Endothelial cell of umbilical vein (primary cell): ENCODE results near the gene NGFR. TPM values are rescaled to one million over a fixed set of nuclear protein-coding genes. Genes with fewer than 3 reads are reported as not detected.

Experiments
- BruUV-seq: library from RNA; stranded (reverse); fragments of 400-500 nt; replicated peaks from 2 replicates; lab custom pipeline; 2021; lab: Mats Ljungman, UMichigan
- CTCF ChIA-PET: fragments of 300-600, 350-600 bp; sonication (Branson Sonifier 250); formaldehyde crosslinking; loops from one replicate; lab custom pipeline; 2021; ENCODE audit warnings: antibody characterized with exemption, inconsistent platforms; lab: Charles Lee
- POLR2A ChIA-PET: fragments of 300-600, 350-600 bp; sonication (Branson Sonifier 250); formaldehyde crosslinking; loops from one replicate; lab custom pipeline; 2021; ENCODE audit warnings: antibody characterized with exemption, inconsistent platforms; lab: Charles Lee
- DNase-seq: peaks from one replicate; pipeline ENCODE4 v3.0.0-alpha.2; 2011; ENCODE audit warnings: low read depth, low spot score
- FAIRE-seq: peaks from 2 replicates; lab custom pipeline; 2011; peaks lifted over from hg19 to GRCh38; lab: Jason Lieb, UNC
- H2AFZ ChIP-seq: 2 replicates; pipeline ENCODE4 v1.6.0; 2012; ENCODE audit warnings: low read depth, low read length, control low read depth, inconsistent platforms
- H3K27ac ChIP-seq: 2 replicates; pipeline ENCODE4 v1.5.1; 2011; ENCODE audit warnings: low read depth, mild to moderate bottlenecking, control low read depth, low read length, moderate library complexity; ENCODE audit not compliant: insufficient read depth
- H3K27me3 ChIP-seq, 2 experiments: 2 replicates each; pipeline versions ENCODE4 v1.6.0 to v1.6.1; 2011; ENCODE audit warnings: low read length in 2 of 2, mixed read lengths in 1 of 2; ENCODE audit not compliant: control insufficient read depth in 2 of 2, insufficient read depth in 2 of 2
- H3K36me3 ChIP-seq, 2 experiments: 2 replicates in 1 of 2; 3 replicates in 1 of 2; pipeline ENCODE4 v1.5.1; 2011; ENCODE audit warnings: low read length in 2 of 2, mild to moderate bottlenecking in 1 of 2, moderate library complexity in 1 of 2; ENCODE audit not compliant: control insufficient read depth in 2 of 2, insufficient read depth in 2 of 2; ENCODE audit errors: extremely low read depth in 1 of 2
- H3K4me1 ChIP-seq: 3 replicates; pipeline ENCODE4 v1.5.1; 2011; ENCODE audit warnings: mild to moderate bottlenecking, low read length; ENCODE audit not compliant: control insufficient read depth, insufficient read depth; ENCODE audit errors: extremely low read depth
- H3K4me2 ChIP-seq: 2 replicates; pipeline ENCODE4 v1.6.1; 2011; ENCODE audit warnings: low read length, control low read depth, mixed read lengths; ENCODE audit not compliant: insufficient read depth
- H3K4me3 ChIP-seq, 3 experiments: fragments of 200-600 bp in 1 of 3; sonication (generic), shearing (Covaris generic) in 1 of 3; replicated peaks in 1 of 3; 2 replicates each; pipeline ENCODE4 v1.5.1; 2011 to 2016; ENCODE audit warnings: control low read depth in 3 of 3, low read length in 3 of 3, mild to moderate bottlenecking in 2 of 3, inconsistent platforms in 1 of 3, low read depth in 1 of 3, moderate library complexity in 1 of 3; ENCODE audit not compliant: insufficient read depth in 1 of 3
- H3K79me2 ChIP-seq: 2 replicates; pipeline ENCODE4 v1.6.0; 2012; ENCODE audit warnings: low read length, inconsistent platforms; ENCODE audit not compliant: control insufficient read depth, insufficient read depth
- H3K9ac ChIP-seq: replicated peaks from 2 replicates; pipeline ENCODE3; 2011; ENCODE audit warnings: low read length, control low read depth; ENCODE audit not compliant: insufficient read depth; ENCODE audit errors: extremely low read depth
- H3K9me1 ChIP-seq: replicated peaks from 3 replicates; pipeline ENCODE4 v1.6.0; 2011; ENCODE audit warnings: mild to moderate bottlenecking, low read length; ENCODE audit not compliant: control insufficient read depth, insufficient read depth; ENCODE audit errors: extremely low read depth
- H3K9me3 ChIP-seq: replicated peaks from 2 replicates; pipeline ENCODE4 v1.5.1; 2012; ENCODE audit warnings: low read length, inconsistent platforms; ENCODE audit not compliant: control insufficient read depth, insufficient read depth
- H4K20me1 ChIP-seq: replicated peaks from 2 replicates; pipeline ENCODE3; 2011; ENCODE audit warnings: mild to moderate bottlenecking, low read length; ENCODE audit not compliant: control insufficient read depth, insufficient read depth; ENCODE audit errors: extremely low read depth
- CTCF ChIP-seq, 2 donors: IDR thresholded peaks; 1 replicate in 1 of 2; 2 replicates in 1 of 2; pipeline ENCODE4 v1.5.1; 2011; ENCODE audit warnings: low read length in 2 of 2, mild to moderate bottlenecking in 2 of 2, moderate library complexity in 2 of 2, control low read depth in 1 of 2, inconsistent platforms in 1 of 2, low read depth in 1 of 2; ENCODE audit not compliant: insufficient read depth in 1 of 2; ENCODE audit errors: extremely low read depth in 1 of 2
- EZH2 ChIP-seq: IDR thresholded peaks from 2 replicates; pipeline ENCODE4 v1.6.1; 2012; ENCODE audit warnings: borderline replicate concordance, low read depth, mild to moderate bottlenecking, moderate library complexity, low read length, inconsistent platforms; ENCODE audit not compliant: severe bottlenecking
- FOS ChIP-seq: IDR thresholded peaks from 2 replicates; pipeline ENCODE4 v1.6.1; 2011; ENCODE audit warnings: mild to moderate bottlenecking, low read length, moderate library complexity, borderline replicate concordance; ENCODE audit not compliant: insufficient read depth
- GATA2 ChIP-seq: IDR thresholded peaks from 2 replicates; pipeline ENCODE4 v1.7.0; 2011; ENCODE audit warnings: low read depth, mild to moderate bottlenecking, moderate library complexity, mixed read lengths, low read length; ENCODE audit not compliant: insufficient read length, insufficient read depth
- JUN ChIP-seq: IDR thresholded peaks from 2 replicates; pipeline ENCODE4 v1.6.1; 2011; ENCODE audit warnings: borderline replicate concordance, low read depth; ENCODE audit not compliant: insufficient read length, insufficient read depth
- MAX ChIP-seq: IDR thresholded peaks from 2 replicates; pipeline ENCODE4 v1.6.1; 2011; ENCODE audit not compliant: insufficient read depth, insufficient read length
- MYC ChIP-seq: IDR thresholded peaks from one replicate; pipeline ENCODE4 v1.6.1; 2011; ENCODE audit warnings: mild to moderate bottlenecking, low read depth, low read length
- POLR2A ChIP-seq: IDR thresholded peaks from 2 replicates; pipeline ENCODE4 v1.6.1; 2012; ENCODE audit warnings: low read depth, mild to moderate bottlenecking, control low read depth, low read length
- POLR2AphosphoS5 ChIP-seq: IDR thresholded peaks from 2 replicates; pipeline ENCODE4 v1.6.1; 2012; ENCODE audit warnings: low read depth, mild to moderate bottlenecking, control low read depth, low read length, moderate library complexity; ENCODE audit not compliant: insufficient read depth
- dilution Hi-C: fragments of 300-500 bp; cut with MboI; formaldehyde crosslinking; loops from one replicate; pipeline ENCODE4 v1.15.0; 2019; ENCODE audit warnings: low sequenced_read_pairs; ENCODE audit not compliant: extremely low pct_ligation_motif_present
- intact Hi-C: fragments of 100-400 bp; cut with micrococcal nuclease; formaldehyde crosslinking; loops from one replicate; pipeline ENCODE4 v1.10.0; 2022
- polyA plus RNA-seq, 4 experiments: library from polyadenylated mRNA; depleted of rRNA in 3 of 4; stranded (reverse) in 3 of 4; unstranded in 1 of 4; fragments of >200 nt; gene quantifications; 2 replicates each; pipeline versions ENCODE4 v1.2.1 to v1.2.3, GENCODE V29; 2011 to 2012; ENCODE audit warnings: missing spikeins in 1 of 4
- total RNA-seq: library from RNA; stranded (reverse); gene quantifications from 2 replicates; pipeline ENCODE4 v1.2.3, GENCODE V29; 2021

Gene NGFR
- total and polyA plus RNA-seq, 2 donors (not counting 3 experiments of a cell fraction or from before 2014, with no cell fraction given): not detected

- ChIA-PET POLR2A (no interaction called here), CTCF (interaction anchor here (1.1 to 2.1 kb wide), 2 partner anchors 11 to 12 kb away, joined by 4 to 12 read pairs; no protein-coding TSS in a partner anchor)
- Histone ChIP-seq H3K4me3 (no peak overlapping the region), H3K27ac (no peak overlapping the region), H3K4me1 (no peaks in the 10 kb centered on the region), H3K9me1 (no peaks in the 10 kb centered on the region), H3K9me3 (no peaks in the 10 kb centered on the region), H2AFZ (no peak overlapping the region), H3K4me2 (no peak overlapping the region), H3K9ac (no peak overlapping the region), H3K79me2 (no peaks in the 10 kb centered on the region), H3K36me3 (no peaks in the 10 kb centered on the region), H4K20me1 (no peaks in the 10 kb centered on the region), H3K27me3 (peaks cover 46 to 52% of the 10 kb centered on the region in 2 experiments)
- dilution Hi-C loops: no loop called here
- FAIRE-seq: no peak
- no TSS peak for BruUV-seq
- no peak for DNase-seq
- intact Hi-C loops: no loop called here
- no peak for TF ChIP-seq MYC
- TF ChIP-seq POLR2A: no peak
- TF ChIP-seq MAX: no peak
- TF ChIP-seq JUN: no peak
- TF ChIP-seq GATA2: no peak
- no peak for TF ChIP-seq CTCF (IDR thresholded peaks at IDR 0.05; ENCODE audit: extremely low read depth in 1 of 2, insufficient read depth in 1 of 2, low read depth in 1 of 2, low read length in 2 of 2)
- TF ChIP-seq POLR2AphosphoS5: no peak
- no peak for TF ChIP-seq EZH2
- no peak for TF ChIP-seq FOS
Measured at GRCh38 chr17:49484588-49484987, 10.5 kb upstream of the NGFR start.
